Keratinocyte (primary cell): ENCODE data around the gene C1orf167.

Experiments used
- CTCF ChIP-seq, 3 experiments: IDR thresholded peaks in 1 of 3; conservative IDR thresholded peaks in 1 of 3; optimal IDR thresholded peaks in 1 of 3; 2 replicates in 2 of 3; 3 replicates in 1 of 3; pipeline versions ENCODE3 to v1.5.1; 2011; ENCODE audit warnings: low read length in 3 of 3, mild to moderate bottlenecking in 3 of 3, moderate library complexity in 2 of 3, control low read depth in 1 of 3, inconsistent platforms in 1 of 3; ENCODE audit not compliant: insufficient read depth in 2 of 3; ENCODE audit errors: extremely low read depth in 1 of 3
- EZH2 ChIP-seq: IDR thresholded peaks from one replicate; pipeline ENCODE4 v1.6.1; 2012; ENCODE audit warnings: inconsistent platforms, mild to moderate bottlenecking, low read length, moderate library complexity

GRCh38 chr1:11725616-11726015, 36.4 kb upstream of the C1orf167 start:
- TF ChIP-seq CTCF (optimal IDR thresholded peaks at IDR 0.05 in 1 of 3, IDR thresholded peaks at IDR 0.05 in 1 of 3, conservative IDR thresholded peaks at IDR 0.05 in 1 of 3; ENCODE audit: extremely low read depth in 1 of 3, insufficient read depth in 2 of 3, low read length in 3 of 3) = no peak
- no peak for TF ChIP-seq EZH2
